Uterus (tissue), 2 donors: Measurements from ENCODE around the gene TRIM46.

Source experiments
- POLR2A ChIP-seq, 2 donors: fragments of 450-650 bp; IDR thresholded peaks; one replicate each; pipeline ENCODE4 v1.6.1; 2016; ENCODE audit warnings: antibody characterized with exemption in 2 of 2, mild to moderate bottlenecking in 1 of 2, moderate library complexity in 1 of 2
- TF ChIP-seq, protein P1 (sequence below), 4 experiments: fragments of 200-600 bp in 2 of 4; fragments of 450-650 bp in 2 of 4; sonication (generic) in 2 of 4; IDR thresholded peaks; one replicate each; pipeline ENCODE4 v1.5.1; 2016 to 2019; ENCODE audit warnings: antibody characterized with exemption in 4 of 4, mild to moderate bottlenecking in 2 of 4, moderate library complexity in 1 of 4

DNA sequence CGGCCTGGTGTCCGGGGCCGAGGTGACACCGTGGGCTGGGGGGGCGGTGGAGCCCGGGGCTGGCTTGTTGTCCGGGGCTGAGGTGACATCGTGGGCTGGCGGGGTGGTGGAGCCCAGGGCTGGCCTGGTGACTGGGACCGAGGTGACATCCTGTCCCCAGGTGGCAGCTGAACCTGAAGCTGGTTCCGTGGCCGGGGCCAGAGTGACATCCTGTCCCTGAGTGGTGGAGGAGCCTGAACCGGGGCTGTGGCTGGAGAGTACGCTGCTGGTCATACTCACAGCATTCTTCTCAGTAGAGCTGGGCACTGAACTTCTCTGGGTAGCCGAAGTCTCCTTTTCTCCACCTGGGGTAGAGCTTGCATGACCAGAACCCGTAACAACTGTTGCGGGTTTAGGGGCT, 18.3 kb downstream of the TRIM46 start:
- TF ChIP-seq, protein P1, sequence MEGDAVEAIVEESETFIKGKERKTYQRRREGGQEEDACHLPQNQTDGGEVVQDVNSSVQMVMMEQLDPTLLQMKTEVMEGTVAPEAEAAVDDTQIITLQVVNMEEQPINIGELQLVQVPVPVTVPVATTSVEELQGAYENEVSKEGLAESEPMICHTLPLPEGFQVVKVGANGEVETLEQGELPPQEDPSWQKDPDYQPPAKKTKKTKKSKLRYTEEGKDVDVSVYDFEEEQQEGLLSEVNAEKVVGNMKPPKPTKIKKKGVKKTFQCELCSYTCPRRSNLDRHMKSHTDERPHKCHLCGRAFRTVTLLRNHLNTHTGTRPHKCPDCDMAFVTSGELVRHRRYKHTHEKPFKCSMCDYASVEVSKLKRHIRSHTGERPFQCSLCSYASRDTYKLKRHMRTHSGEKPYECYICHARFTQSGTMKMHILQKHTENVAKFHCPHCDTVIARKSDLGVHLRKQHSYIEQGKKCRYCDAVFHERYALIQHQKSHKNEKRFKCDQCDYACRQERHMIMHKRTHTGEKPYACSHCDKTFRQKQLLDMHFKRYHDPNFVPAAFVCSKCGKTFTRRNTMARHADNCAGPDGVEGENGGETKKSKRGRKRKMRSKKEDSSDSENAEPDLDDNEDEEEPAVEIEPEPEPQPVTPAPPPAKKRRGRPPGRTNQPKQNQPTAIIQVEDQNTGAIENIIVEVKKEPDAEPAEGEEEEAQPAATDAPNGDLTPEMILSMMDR (IDR thresholded peaks at IDR 0.05), result no peak
- no peak for TF ChIP-seq POLR2A (IDR thresholded peaks at IDR 0.05)
